Stimulated activated CD4-positive, alpha-beta T cell treated with anti-CD3 and anti-CD28 coated beads, TNF-alpha, amount 100 ng/mL, for 4 hours (primary cell): Measurements from ENCODE around the gene PCYOX1L.

ENCODE experiments used
- DNase-seq, 3 experiments: peaks; one replicate each; pipeline ENCODE4 v3.0.0-alpha.2; 2020; ENCODE audit warnings: low read depth in 3 of 3

The PCYOX1L gene

DNA sequence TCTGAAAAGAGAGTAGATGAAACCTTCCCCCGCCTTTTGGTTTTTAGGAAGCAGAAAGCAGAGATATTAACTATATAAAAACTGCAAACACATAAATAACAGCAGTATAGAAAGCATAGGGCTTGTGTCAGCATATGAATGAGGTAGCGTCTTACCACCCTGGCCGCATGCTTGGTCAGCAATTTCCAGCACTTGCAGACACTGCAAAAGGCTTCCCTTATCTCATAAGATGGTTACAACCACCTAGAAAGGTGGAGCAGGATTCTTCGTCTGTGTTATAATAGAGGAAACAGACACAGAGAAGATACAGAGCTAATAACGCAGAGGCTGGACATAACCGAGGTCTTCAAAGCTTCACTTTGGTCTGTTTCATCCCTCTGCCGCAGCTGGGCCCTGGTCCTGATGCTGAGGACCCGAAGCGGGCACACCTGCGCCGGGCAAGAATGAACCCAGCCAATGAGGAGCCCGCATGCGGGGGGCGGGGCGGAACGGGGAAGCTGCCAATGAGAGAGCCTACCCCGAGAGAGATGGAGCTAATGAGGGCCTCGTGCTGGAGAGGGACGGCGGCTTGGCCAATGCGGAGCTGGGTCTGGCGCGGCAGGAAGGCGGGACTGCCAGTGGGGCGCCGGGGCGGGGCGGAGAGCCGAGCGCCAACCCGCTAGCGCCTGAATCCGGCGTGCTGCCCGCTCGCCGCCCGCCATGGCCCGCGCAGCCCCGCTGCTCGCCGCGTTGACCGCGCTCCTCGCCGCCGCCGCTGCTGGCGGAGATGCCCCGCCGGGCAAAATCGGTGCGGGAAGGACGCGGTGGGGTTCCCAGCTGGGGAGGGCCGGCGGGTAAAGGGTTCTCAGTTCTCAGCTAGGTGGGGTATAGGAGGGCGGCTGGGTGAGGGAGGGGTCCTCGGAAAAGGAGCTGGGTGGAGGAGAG is at the start of gene PCYOX1L:
TSS of gene PCYOX1L (plus strand) at position 677 of the 924 bp plus-strand sequence. CDS start at position 700, 23 bp downstream.
- DNase-seq = peak; percentile 95 to 97 (median 96)

DNA sequence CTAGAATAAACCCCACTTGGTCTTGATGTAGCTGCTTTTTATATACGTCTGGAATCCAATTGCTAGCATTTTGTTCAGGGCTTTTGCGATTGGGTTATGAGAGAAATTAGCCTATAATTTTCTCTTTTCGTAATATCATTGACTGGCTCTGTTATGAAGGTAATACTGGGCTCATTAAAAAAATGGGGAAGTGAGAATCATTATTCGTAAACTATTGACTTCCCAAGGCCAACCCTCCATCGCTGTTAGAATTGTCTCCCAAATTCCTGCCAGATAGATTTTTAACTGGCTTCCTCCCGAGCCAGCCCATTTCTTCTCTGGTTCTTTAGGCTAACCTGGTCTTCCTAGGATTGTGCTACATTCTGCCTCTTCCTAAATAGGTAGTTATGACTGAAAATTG is 48.5 kb upstream of the PCYOX1L start:
- DNase-seq = no peak

DNA sequence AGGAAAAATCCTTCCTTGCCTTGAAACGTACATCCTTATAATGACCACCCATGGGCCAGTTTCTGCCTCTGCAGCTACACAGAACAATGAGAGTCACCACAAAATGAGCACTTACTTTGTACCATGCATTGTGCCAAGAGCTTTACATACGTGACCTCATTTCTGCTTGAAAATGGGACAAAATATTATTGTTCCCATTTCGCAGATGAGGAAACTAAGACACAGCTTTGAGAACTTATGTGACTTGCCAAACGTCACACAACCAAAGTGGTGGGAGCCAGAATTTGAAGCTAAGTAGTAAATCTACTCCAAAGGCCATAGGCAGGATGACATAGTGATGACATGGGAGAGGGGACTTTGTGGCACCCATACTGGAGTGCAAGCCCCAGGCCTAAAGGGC is 47.4 kb upstream of the PCYOX1L start:
- DNase-seq = no peak

DNA sequence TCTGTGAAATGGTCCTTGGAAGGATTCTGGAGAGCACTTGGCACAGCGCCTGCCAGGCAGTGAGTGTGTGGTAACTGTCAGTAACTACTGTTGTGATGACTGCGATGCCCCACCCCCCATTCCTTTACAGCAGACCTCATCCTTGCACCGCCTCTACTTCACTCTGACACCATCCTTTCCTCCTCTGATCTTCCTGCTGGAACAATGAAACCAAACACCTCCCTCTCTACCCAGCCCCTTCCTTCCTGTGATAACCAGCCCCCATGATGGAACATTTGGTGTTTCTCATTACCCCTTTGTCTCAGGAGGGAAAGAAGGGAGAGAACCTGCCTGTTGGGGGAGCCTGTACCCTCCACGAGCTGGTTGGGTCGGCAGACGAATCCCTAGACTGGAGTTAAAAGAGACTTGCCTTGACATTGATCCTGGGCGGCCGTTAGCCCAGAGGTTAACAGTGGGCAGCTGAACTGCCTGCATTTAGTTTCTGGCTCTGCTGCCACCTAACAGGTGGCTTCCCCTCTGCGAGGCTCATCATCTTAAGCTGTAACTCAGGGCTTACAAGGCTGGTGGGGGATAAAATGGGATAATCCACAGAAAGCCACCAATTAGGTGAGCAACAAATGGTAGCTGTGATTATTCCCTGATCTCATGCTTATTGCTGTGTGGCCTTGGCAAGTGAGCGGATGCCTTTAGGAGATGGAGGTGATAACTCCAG is 46.7 kb upstream of the PCYOX1L start:
- DNase-seq = no peak

DNA sequence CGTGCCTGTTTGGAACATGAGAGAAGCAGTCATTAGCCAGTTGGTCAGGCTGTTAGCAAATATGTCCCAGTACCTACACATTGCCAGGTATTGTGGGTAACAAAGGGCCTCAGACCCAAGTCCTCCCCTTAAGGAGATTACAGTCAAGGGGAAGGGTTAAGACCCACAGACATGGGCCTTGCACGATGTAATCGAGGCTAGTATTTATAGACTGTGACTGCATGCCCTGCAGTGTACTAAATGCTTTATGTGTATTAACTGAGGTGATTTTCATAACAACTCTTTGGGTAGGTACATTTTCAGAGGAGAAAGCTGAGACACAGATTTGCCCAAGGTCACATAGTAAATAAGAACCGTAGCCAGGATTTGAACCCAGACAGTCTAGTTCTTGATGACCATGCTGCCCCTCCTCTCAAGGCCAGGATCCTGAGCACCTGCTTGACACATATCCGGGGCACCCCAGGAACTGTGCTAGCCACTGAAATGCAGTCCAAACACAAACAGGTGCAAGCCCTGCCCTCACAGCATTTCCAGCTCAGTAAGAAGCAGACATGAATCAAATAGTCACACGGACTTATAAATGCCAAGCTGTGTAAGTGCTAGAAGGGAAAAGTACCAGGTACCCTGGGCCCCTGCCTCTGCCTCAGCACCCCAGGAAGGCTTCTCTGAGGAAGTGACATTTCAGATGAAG is 44.5 kb upstream of the PCYOX1L start:
- DNase-seq = no peak

- no peak for DNase-seq
Measured at GRCh38 chr5:149314571-149315111, 43.2 kb upstream of the PCYOX1L start.

- no peak for DNase-seq
Measured at GRCh38 chr5:149315753-149316152, 42.1 kb upstream of the PCYOX1L start.

GRCh38 chr5:149317281-149318048 is 40.4 kb upstream of the PCYOX1L start:
- DNase-seq = no peak

- DNase-seq = no peak
Measured at GRCh38 chr5:149319174-149319573, 38.7 kb upstream of the PCYOX1L start.

GRCh38 chr5:149320791-149321330 is 37.0 kb upstream of the PCYOX1L start:
- no peak for DNase-seq

DNA sequence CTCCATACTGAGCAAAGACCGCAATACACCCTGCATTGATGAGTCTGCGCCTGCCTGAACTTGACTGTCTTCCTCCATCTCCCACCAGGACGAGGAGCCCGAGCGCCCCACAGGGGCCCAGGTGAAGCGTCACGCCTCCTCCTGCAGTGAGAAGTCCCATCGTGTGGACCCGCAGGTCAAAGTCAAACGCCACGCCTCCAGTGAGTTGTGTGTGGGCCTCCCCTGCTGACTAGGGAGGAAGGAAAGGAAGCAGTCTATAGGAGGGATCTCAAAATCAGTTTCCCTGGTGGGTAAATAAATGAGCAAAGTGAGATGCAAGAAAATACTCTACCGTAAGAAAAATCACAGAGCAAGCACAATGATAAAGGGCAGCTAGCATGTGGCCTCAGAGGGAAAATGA is 35.3 kb upstream of the PCYOX1L start:
- no peak for DNase-seq

GRCh38 chr5:149323210-149323609 is 34.6 kb upstream of the PCYOX1L start:
- DNase-seq = no peak

- no peak for DNase-seq
Measured at GRCh38 chr5:149323621-149324205, 34.1 kb upstream of the PCYOX1L start.

GRCh38 chr5:149324641-149325040 is 33.2 kb upstream of the PCYOX1L start:
- DNase-seq = no peak

DNA sequence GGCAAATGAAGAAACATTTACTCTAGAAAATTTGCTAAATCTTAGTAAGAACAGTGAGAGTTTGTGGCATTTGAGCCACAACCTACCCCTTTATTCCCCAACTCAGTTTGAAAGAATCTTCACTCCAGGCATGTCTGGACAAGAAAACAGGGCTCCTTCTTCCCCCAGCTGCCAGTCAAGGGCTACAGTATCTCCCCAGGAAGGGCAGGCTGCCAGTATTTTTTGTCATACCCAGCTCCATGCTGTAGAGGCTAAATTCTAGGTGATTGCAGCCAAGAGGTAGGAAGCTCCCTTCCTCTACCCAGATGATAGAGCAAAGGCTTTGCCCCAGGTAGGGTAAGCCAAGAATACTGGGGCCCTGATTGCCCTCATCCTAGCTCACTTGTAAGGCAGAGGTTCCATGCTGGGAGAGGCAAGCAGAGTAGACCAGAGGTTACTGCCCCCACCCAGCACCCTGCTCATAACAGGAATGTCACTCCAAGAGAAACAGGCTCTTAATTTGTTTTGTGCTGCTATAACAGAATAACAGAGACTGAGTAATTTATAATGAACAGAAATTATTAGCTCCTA is 32.6 kb upstream of the PCYOX1L start:
- no peak for DNase-seq

DNA sequence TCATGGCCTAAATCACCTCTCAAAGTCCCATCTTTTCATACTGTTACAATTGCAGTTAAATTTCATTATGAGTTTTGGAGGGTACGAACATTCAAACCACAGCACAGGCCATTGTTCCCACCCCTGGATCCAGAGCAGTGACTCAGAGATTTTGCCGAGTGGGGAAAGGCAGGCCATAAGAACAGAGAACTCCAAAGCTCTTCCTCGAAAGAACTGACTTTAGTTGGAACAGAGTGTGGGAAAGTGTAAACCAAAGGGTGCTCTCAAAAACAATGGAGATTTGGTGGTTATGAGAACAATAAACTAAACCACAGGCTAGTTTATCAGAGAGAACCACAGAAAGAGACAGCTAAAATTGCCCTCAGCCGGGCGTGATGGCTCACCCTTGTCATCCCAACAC is 32.0 kb upstream of the PCYOX1L start:
- DNase-seq = no peak

DNA sequence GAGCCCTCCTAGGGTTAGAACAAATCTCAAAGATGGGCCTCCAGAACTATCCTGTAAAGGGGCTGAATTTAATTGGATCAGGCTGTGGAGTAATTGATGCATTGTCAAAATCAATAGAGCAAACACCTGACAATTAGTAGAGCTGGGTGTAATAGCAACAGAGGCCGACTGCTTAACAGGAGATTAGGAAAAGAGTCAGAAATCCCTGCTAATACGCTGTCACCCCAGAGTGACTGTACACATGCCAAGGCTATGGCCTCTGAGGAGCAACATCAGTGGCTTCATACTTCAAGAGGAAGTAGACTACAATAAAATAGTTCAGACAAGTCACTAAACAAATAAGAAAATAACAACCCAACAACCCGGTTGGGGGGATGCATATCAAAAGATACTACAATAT is 31.2 kb upstream of the PCYOX1L start:
- no peak for DNase-seq

- DNase-seq = no peak
Measured at GRCh38 chr5:149328177-149328576, 29.7 kb upstream of the PCYOX1L start.

DNA sequence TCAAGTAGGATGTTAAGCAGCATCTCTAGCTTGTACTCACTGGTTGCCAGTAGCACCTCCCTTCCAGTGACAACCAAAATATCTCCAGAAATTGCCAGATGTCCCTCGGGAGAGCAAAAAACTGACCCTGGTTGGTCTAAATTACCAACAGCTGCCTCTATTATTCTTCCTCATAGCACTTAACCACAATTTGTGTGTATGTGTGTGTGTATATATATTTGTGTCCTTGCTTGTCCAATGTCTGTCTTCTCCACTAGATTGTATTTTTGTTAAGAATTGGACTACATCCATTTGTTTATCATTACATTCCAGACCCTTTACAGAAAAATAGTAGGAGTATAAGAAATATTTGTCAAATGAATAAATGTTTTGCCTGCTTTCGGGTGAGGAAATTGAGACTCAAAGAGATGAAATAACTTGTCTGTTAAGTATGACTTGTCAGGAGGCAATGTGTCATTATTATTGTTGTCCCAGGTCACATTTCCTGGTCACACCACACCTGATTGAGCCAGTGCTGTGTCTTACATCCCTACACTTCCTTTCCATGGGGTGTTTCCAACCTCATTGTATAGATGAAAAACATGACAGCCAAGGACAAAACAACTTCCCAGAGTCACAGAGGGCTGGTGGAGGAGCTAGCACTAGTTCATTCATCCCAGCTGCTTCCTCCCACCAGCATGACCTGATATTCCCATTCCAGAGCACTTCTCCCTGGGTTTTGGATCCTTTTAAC is 24.0 kb upstream of the PCYOX1L start:
- no peak for DNase-seq

DNA sequence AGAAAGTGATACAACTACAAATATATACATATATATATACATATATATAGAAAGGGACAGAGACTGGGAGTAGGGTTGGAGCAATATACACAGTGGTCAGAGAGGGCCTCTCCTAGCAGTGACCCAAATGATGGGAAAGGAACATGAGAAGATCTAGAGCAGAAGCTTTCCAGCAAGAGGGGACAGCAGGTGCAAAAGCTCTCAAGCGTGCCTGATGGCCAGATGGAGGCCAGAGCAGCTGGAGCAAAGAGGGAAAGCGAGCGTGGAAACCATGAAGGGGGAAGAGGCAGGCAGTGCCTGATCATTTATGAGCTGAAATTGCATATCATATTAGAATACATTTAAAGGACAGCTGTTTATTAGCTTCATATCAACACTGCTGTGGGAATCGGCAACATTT is 20.1 kb upstream of the PCYOX1L start:
- DNase-seq = no peak
